ENCODE results near the gene BMPR1B.

DNA sequence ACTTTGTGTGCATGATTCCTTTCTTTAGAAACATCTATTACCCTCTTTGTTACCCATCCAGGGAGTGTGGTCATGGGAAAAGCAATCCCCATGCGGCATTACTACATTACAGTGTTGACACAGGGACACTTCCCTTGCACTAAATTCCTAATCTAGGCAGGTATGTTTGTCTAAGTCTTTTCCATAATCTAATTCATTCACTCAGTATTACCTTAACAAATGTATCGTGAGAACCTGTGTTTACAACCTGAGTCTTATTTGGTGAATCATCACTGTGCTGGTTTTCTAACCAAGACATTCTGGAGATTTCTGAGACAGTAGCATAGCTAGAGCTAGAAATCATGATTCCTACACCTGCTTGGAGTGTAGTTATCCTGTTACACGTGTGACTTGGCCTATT lies 326.8 kb downstream of the BMPR1B start:
- TF ChIP-seq CTCF (conservative IDR thresholded peaks at IDR 0.05; ENCODE audit: low read depth, low read length) (no peak), EZH2 (IDR thresholded peaks at IDR 0.05; ENCODE audit: low read length, unreplicated experiment) (no peak), EZH2phosphoT487 (IDR thresholded peaks at IDR 0.05; ENCODE audit: borderline replicate concordance, low read length) (no peak)

All from PC-3 (cell line).